ENCODE data around the gene CACNA1B.

- no peak for TF ChIP-seq CTCF (IDR thresholded peaks at IDR 0.05; ENCODE audit: insufficient read depth, low read length)
- TF ChIP-seq GABPA (IDR thresholded peaks at IDR 0.05; ENCODE audit: low read depth) = no peak
- no peak for TF ChIP-seq REST (IDR thresholded peaks at IDR 0.05; ENCODE audit: insufficient replicate concordance, low read depth)
- TF ChIP-seq SPI1 (IDR thresholded peaks at IDR 0.05; ENCODE audit: borderline replicate concordance, low read depth) = no peak
Measured at GRCh38 chr9:138122201-138122600, 244.6 kb downstream of the CACNA1B start.
